Activated naive CD8-positive, alpha-beta T cell treated with anti-CD3 and anti-CD28 coated beads for 36 hours (primary cell): ENCODE data around the gene PPFIBP1. TPM values are rescaled to one million over a fixed set of nuclear protein-coding genes. Genes with fewer than 3 reads are reported as not detected.

ENCODE experiments used
- DNase-seq: peaks from one replicate; pipeline ENCODE4 v3.0.0; 2021
- H3K27ac Mint-ChIP-seq: one replicate; pipeline ENCODE4 v1.8.0; 2022; ENCODE audit warnings: mild to moderate bottlenecking, moderate library complexity, mixed read lengths
- H3K27me3 Mint-ChIP-seq: one replicate; pipeline ENCODE4 v1.8.0; 2022; ENCODE audit warnings: mild to moderate bottlenecking, mixed read lengths
- H3K36me3 Mint-ChIP-seq: one replicate; pipeline ENCODE4 v1.8.0; 2021; ENCODE audit warnings: mild to moderate bottlenecking, mixed read lengths
- H3K4me1 Mint-ChIP-seq: one replicate; pipeline ENCODE4 v1.8.0; 2021; ENCODE audit warnings: mixed read lengths
- H3K4me3 Mint-ChIP-seq: one replicate; pipeline ENCODE4 v1.8.0; 2022; ENCODE audit warnings: mild to moderate bottlenecking, moderate library complexity, mixed read lengths
- H3K9me3 Mint-ChIP-seq: one replicate; pipeline ENCODE4 v1.8.0; 2022; ENCODE audit warnings: mixed read lengths
- total RNA-seq, 2 experiments: library from RNA; stranded (reverse); gene quantifications; one replicate each; pipeline ENCODE4 v1.2.3, GENCODE V29; 2021

The PPFIBP1 gene
- total RNA-seq, 2 experiments from 2014 or later: 22.2 to 22.5 TPM

GRCh38 chr12:27504507-27504906 is 19.5 kb upstream of the PPFIBP1 start:
- H3K4me3 Mint-ChIP-seq: no peak overlapping the region
- H3K9me3 Mint-ChIP-seq: peaks cover 5% of the 10 kb centered on the region
- DNase-seq: no peak
- H3K4me1 Mint-ChIP-seq: peaks cover 8% of the 10 kb centered on the region
- H3K27me3 Mint-ChIP-seq: peaks cover 5% of the 10 kb centered on the region
- H3K27ac Mint-ChIP-seq: no peak overlapping the region
- H3K36me3 Mint-ChIP-seq: no peaks in the 10 kb centered on the region

DNA sequence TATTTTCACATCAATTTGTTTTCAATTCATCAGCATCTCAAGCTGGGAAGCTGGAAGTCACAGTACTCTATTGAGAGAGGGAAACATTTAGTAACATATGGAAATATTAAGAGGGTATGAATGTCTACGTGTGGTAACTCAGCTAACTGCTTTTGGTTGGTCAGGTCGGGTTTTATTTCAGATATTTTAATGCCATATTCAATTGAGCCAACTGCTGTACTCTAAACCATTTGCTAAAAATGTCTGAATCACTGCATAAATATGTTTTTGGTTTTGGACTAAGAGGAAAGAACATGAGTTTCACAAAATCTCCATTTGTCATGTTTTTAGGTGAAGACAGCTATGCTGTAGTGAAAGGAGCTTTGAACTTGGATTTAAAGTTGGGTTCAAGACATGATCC is 18.9 kb upstream of the PPFIBP1 start:
- no peak for DNase-seq
- Mint-ChIP-seq H3K27me3 (peaks cover 5% of the 10 kb centered on the region), H3K9me3 (peaks cover 5% of the 10 kb centered on the region), H3K4me3 (no peak overlapping the region), H3K27ac (no peak overlapping the region), H3K36me3 (no peaks in the 10 kb centered on the region), H3K4me1 (peaks cover 8% of the 10 kb centered on the region)

GRCh38 chr12:27505761-27506160 is 18.2 kb upstream of the PPFIBP1 start:
- H3K27ac Mint-ChIP-seq: no peak overlapping the region
- peaks cover 5% of the 10 kb centered on the region for H3K27me3 Mint-ChIP-seq
- no peaks in the 10 kb centered on the region for H3K36me3 Mint-ChIP-seq
- H3K4me1 Mint-ChIP-seq: peaks cover 8% of the 10 kb centered on the region
- H3K9me3 Mint-ChIP-seq: peaks cover 5% of the 10 kb centered on the region
- DNase-seq: no peak
- H3K4me3 Mint-ChIP-seq: no peak overlapping the region

DNA sequence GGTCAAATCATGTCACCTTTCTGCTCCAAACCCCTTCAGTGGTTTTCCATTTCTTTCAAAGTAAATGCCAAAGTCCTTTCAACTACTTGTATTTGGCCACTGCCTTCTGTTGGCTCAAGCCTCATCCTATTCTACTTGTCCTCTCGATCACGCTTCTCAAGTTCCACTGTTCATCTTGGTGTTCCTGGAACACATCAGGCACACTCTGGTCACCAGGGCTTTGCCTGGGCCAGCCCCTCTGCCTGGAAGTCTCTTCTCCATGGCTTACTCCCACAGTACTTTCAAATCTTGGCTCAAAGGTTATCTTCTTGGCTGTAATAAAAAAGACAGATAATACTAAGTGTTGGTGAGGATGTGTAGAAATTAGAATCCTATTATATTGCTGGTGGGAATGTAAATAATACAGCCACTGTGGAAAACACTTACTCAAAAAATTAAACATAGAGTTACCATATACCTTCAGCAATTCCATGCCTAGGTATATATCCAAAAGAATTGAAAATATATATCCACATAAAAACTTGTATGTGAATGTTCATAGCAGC is 17.3 kb upstream of the PPFIBP1 start:
- no peak for DNase-seq
- H3K36me3 Mint-ChIP-seq: no peaks in the 10 kb centered on the region
- H3K27ac Mint-ChIP-seq: no peak overlapping the region
- peaks cover 8% of the 10 kb centered on the region for H3K4me1 Mint-ChIP-seq
- peaks cover 5% of the 10 kb centered on the region for H3K9me3 Mint-ChIP-seq
- H3K27me3 Mint-ChIP-seq: peaks cover 5% of the 10 kb centered on the region
- no peak overlapping the region for H3K4me3 Mint-ChIP-seq

- H3K36me3 Mint-ChIP-seq: no peaks in the 10 kb centered on the region
- H3K27me3 Mint-ChIP-seq: peaks cover 5% of the 10 kb centered on the region
- H3K4me3 Mint-ChIP-seq: no peak overlapping the region
- no peak overlapping the region for H3K27ac Mint-ChIP-seq
- no peaks in the 10 kb centered on the region for H3K4me1 Mint-ChIP-seq
- DNase-seq: no peak
- H3K9me3 Mint-ChIP-seq: peaks cover 5% of the 10 kb centered on the region
Measured at GRCh38 chr12:27508736-27509431, 15.1 kb upstream of the PPFIBP1 start.

DNA sequence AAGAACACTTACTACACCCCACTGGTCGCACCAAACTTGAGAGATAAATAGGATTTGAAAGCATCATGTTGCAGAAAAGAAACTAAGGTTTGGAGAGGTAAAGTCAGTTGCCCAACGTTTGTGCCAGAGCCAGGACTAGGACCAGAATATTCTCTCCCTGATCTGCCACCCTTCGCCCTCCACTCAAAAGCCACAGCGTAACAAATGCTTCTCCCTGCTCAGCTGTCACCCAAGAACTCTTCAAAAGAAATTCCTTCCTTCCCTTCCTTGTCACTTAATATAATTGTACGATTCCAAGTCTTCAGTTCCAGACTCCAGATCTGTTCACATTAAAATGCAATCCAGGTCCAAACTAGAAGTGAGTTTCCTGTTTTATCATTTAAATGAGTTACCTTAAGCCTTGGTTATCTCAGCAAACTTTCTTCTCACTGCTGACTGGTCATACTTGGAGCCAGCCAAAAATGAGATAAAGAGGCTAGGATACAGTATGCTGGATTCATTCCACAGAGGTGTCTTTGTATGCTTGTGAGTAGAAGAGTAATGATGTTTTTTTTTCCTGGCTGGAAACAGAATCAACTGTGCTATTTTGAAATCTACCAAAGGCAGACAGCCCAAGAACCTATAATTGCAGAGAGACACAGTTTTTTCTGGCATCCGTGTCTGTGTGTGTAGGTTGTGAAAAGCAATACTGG is 12.8 kb upstream of the PPFIBP1 start:
- Mint-ChIP-seq H3K4me1 (no peaks in the 10 kb centered on the region), H3K27ac (no peak overlapping the region), H3K27me3 (peaks cover 5% of the 10 kb centered on the region), H3K4me3 (no peak overlapping the region), H3K36me3 (no peaks in the 10 kb centered on the region), H3K9me3 (peaks cover 5% of the 10 kb centered on the region)
- no peak for DNase-seq

- no peak for DNase-seq
- H3K4me3 Mint-ChIP-seq: no peak overlapping the region
- no peaks in the 10 kb centered on the region for H3K4me1 Mint-ChIP-seq
- H3K27me3 Mint-ChIP-seq: peaks cover 5% of the 10 kb centered on the region
- H3K36me3 Mint-ChIP-seq: no peaks in the 10 kb centered on the region
- peaks cover under 1% of the 10 kb centered on the region for H3K9me3 Mint-ChIP-seq
- no peak overlapping the region for H3K27ac Mint-ChIP-seq
Measured at GRCh38 chr12:27511723-27512045, 12.3 kb upstream of the PPFIBP1 start.

DNA sequence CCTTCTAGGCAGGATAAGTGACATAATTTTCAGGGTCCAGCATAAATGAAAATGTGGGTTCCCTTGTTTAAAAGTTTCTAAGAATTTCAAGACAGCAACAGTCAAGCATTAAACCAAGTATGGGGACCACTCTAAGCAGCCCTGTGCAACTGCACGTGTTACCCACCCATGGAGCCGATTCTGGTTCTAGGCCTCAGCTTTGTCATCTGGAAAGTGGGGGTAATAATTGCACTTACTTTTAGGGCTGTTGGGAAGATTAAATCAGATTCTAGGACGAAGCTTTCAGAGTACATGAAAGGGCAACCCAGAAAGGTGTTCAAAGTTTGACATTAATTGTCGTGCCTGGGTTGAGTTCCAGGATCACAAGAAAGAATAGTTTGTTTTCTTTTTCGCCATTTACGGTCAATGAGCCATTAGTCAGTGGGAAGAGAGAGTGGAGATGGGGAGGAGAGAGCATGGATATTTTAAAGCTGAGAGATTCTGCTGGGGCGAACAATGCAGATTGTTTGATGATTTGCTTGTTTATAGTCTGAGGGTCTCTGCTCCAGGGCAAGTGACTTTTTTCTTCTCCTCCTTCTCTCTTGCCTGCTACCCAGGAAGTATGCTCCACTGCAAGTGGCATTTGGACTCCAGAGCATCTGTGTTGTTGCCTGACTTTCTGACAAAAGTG is 10.7 kb upstream of the PPFIBP1 start:
- no peaks in the 10 kb centered on the region for H3K36me3 Mint-ChIP-seq
- no peaks in the 10 kb centered on the region for H3K9me3 Mint-ChIP-seq
- peaks cover 8% of the 10 kb centered on the region for H3K27me3 Mint-ChIP-seq
- DNase-seq: no peak
- H3K27ac Mint-ChIP-seq: no peak overlapping the region
- no peak overlapping the region for H3K4me3 Mint-ChIP-seq
- no peaks in the 10 kb centered on the region for H3K4me1 Mint-ChIP-seq

DNA sequence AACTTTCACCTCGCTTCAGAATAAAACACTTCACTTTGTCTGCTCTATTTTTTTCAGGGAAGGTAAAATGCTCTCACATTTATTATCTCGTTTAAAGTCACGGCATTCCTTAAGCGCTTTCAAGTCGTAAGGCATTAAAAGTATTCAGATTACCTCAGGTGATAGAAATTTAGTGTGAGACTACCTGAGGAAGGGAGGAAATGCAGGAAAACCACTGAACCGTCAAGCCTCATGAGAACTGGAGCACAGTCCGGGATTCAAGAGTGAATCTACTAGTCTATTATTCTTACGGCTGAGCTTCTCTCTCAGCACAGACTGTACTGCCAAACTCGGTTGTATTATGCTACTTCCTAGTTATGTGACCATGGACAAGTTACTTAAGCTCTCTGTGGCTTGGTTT is 8.3 kb upstream of the PPFIBP1 start:
- no peaks in the 10 kb centered on the region for H3K4me1 Mint-ChIP-seq
- peaks cover 16% of the 10 kb centered on the region for H3K27me3 Mint-ChIP-seq
- no peaks in the 10 kb centered on the region for H3K9me3 Mint-ChIP-seq
- no peaks in the 10 kb centered on the region for H3K36me3 Mint-ChIP-seq
- no peak overlapping the region for H3K27ac Mint-ChIP-seq
- no peak overlapping the region for H3K4me3 Mint-ChIP-seq
- DNase-seq: no peak

GRCh38 chr12:27516625-27517024 is 7.4 kb upstream of the PPFIBP1 start:
- Mint-ChIP-seq H3K4me1 (no peaks in the 10 kb centered on the region), H3K36me3 (no peaks in the 10 kb centered on the region)

GRCh38 chr12:27517546-27517945 is 6.5 kb upstream of the PPFIBP1 start:
- H3K9me3 Mint-ChIP-seq: no peaks in the 10 kb centered on the region
- H3K4me1 Mint-ChIP-seq: peaks cover under 1% of the 10 kb centered on the region
- H3K4me3 Mint-ChIP-seq: no peak overlapping the region
- H3K27me3 Mint-ChIP-seq: peaks cover 16% of the 10 kb centered on the region
- DNase-seq: no peak
- H3K27ac Mint-ChIP-seq: no peak overlapping the region
- no peaks in the 10 kb centered on the region for H3K36me3 Mint-ChIP-seq

More at GRCh38 chr12:27516625-27517024, 7.4 kb upstream of the PPFIBP1 start:
- no peak overlapping the region for H3K27ac Mint-ChIP-seq
- no peak overlapping the region for H3K4me3 Mint-ChIP-seq
- no peak for DNase-seq
- H3K27me3 Mint-ChIP-seq: peaks cover 16% of the 10 kb centered on the region
- no peaks in the 10 kb centered on the region for H3K9me3 Mint-ChIP-seq

DNA sequence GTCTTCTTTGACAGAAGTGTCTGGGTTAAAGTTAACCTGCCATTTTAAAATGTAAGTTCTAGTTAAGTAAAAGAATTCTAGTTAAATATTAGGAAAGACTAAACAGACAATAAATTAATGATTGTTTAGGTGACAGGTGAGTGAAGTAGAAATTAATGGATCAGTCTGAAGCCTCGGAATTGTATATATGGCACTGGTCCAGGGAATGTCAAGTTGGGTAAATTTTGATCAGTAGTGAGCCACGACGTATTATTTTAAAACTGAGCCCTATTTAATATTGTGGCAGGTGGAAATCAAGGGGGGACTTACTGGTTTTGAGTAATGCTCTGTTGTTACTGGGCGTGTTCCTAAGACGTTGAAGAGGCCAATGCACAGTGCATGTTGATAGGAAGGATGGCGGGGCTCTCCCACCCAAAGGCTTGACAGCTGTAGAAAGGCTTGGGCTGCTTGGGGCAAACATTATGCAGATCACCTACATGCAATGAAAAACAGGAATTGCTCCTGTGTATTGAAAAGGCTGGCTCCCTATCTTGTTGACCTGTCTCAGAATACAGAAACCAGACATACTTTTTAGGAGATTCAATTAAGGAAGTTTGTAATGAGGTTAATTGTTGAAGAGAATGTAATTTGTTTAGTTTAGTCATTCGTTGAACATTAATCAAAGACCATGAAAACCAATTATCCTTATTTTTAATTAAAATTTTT is 5.9 kb upstream of the PPFIBP1 start:
- no peak for DNase-seq
- H3K4me1 Mint-ChIP-seq: peaks cover 6% of the 10 kb centered on the region
- H3K4me3 Mint-ChIP-seq: no peak overlapping the region
- no peaks in the 10 kb centered on the region for H3K36me3 Mint-ChIP-seq
- peaks cover 16% of the 10 kb centered on the region for H3K27me3 Mint-ChIP-seq
- H3K27ac Mint-ChIP-seq: no peak overlapping the region
- no peaks in the 10 kb centered on the region for H3K9me3 Mint-ChIP-seq

DNA sequence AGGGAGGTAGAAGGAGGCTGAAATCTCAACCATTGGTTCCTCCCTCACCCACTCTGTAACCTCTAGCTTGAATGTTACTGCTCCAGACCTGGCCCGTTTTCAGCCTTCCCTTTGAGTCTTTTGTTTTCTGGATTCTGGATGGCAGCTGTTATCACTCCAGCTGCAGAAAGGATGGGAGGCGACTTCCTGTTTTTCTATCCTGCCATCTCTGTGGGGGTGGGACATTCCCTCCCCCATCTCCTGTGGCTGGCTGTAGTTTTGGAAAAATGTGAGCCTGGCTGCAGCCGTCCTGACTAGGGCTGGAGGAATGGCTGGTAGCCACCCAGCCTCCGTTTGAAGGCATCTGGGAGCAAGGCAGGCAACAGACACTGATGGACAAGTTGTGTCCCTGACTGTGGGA is 2.9 kb upstream of the PPFIBP1 start:
- Mint-ChIP-seq H3K4me3 (no peak overlapping the region), H3K27ac (no peak overlapping the region), H3K9me3 (no peaks in the 10 kb centered on the region), H3K27me3 (peaks cover 23% of the 10 kb centered on the region), H3K4me1 (peaks cover 22% of the 10 kb centered on the region), H3K36me3 (no peaks in the 10 kb centered on the region)
- DNase-seq: no peak

GRCh38 chr12:27521981-27522380 is 2.0 kb upstream of the PPFIBP1 start:
- Mint-ChIP-seq H3K27ac (no peak overlapping the region), H3K36me3 (no peaks in the 10 kb centered on the region), H3K9me3 (no peaks in the 10 kb centered on the region), H3K4me1 (peaks cover 22% of the 10 kb centered on the region), H3K27me3 (peaks cover 21% of the 10 kb centered on the region), H3K4me3 (no peak overlapping the region)
- DNase-seq: no peak

DNA sequence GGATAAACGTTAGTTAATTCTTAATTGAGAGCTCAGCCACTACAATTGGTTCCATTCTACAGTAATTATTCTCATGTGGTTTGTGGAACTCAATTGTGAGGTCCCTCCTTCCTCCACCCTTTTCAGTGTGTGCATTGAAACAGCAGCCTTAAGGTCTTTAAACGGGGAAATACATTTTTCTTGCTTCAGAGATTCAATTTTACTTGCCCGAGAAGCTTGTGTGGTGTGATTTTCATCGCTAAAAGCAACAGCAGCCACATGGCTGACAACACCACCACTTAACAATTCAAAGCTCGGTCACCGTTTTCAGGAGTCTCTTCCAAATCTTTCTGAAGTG is 733 bp upstream of the PPFIBP1 start:
- Mint-ChIP-seq H3K36me3 (no peaks in the 10 kb centered on the region), H3K4me3 (peak overlapping the region; percentile 92), H3K27ac (peak overlapping the region; percentile 90), H3K27me3 (peaks cover 17% of the 10 kb centered on the region), H3K4me1 (peaks cover 22% of the 10 kb centered on the region), H3K9me3 (no peaks in the 10 kb centered on the region)
- DNase-seq: no peak
